Measurements from ENCODE around the gene AQP9. TPM values are rescaled to one million over a fixed set of nuclear protein-coding genes. Genes with fewer than 3 reads are reported as not detected.
"Not testable (repeated sequence)": the region's sequence is repeated elsewhere in the genome, so short reads cannot be mapped to it uniquely, and the experiment has no call there.

The AQP9 gene
- total and polyA plus RNA-seq, 8 donors = 0.05 to 2.5 (median 0.29) TPM

DNA sequence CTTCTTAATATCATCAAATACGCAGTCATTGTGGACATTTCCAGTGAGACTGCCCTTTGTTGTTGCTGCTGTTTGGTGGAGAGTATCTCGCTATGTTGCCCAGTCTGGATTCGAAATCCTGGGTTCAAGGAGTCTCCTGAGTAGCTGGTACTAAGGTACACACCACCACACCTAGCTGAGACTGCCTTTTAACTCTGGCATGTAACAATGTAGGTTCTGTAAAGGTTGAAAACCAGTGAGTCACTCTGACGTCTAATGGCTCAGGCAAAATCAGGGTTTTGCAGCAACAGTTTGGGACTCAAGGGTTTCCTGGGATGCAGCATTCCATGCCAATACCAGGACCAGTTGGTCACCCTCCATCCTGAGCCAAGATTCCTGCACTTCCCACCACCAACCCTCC is 52.2 kb downstream of the AQP9 start:
- no peak overlapping the region for H3K4me3 ChIP-seq
- no peak for TF ChIP-seq CTCF (IDR thresholded peaks at IDR 0.05)
- H3K9me3 ChIP-seq = no peaks in the 10 kb centered on the region
- peaks cover 0 to 8% (median 0%) of the 10 kb centered on the region in 4 donors for H3K27me3 ChIP-seq
- H3K4me1 ChIP-seq = no peaks in the 10 kb centered on the region
- DNase-seq (no peak), ATAC-seq (no peak), FAIRE-seq (no peak)
- H3K36me3 ChIP-seq = no peaks in the 10 kb centered on the region
- 62 to 67% methylated on average over 4 of the region's 4 CpGs for WGBS, 2 donors
- H3K27ac ChIP-seq = no peak overlapping the region
- intact Hi-C loops (cut with DNase I) = no loop called here

DNA sequence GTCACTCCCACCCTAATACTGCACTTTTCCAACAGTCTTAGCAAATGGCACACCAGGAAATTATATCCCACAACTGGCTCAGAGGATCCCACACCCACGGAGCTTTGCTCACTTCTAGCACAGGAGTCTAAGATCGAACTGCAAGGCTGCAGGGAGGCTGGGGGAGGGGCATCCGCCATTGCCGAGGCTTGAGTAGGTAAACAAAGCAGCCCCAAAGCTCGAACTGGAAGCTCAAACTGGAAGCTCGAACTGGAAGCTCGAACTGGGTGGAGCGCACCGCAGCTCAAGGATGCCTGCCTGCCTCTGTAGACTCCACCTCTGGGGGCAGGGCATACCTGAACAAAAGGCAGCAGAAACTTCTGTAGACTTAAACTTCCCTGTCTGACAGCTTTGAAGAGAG is 55.5 kb downstream of the AQP9 start:
- 60 to 71% methylated on average over 9 of the region's 9 CpGs for WGBS, 2 donors
- FAIRE-seq; H3K27ac ChIP-seq; H3K4me3 ChIP-seq; DNase-seq; H3K36me3 ChIP-seq; H3K27me3 ChIP-seq; intact Hi-C loops (cut with DNase I); H3K4me1 ChIP-seq; ATAC-seq; H3K9me3 ChIP-seq: not testable (repeated sequence)

- intact Hi-C loops (cut with DNase I) = no loop called here
- Histone ChIP-seq H3K4me1 (no peaks in the 10 kb centered on the region), H3K27ac (no peak overlapping the region), H3K4me3 (no peak overlapping the region), H3K9me3 (no peaks in the 10 kb centered on the region), H3K36me3 (no peaks in the 10 kb centered on the region), H3K27me3 (no peaks in the 10 kb centered on the region)
- WGBS, 2 donors = 75 to 80% methylated on average over 8 of the region's 8 CpGs
- DNase-seq (no peak), FAIRE-seq (no peak), ATAC-seq (no peak)
- no peak for TF ChIP-seq CTCF (IDR thresholded peaks at IDR 0.05)
Observed at GRCh38 chr15:58200739-58201138, 62.6 kb downstream of the AQP9 start.

DNA sequence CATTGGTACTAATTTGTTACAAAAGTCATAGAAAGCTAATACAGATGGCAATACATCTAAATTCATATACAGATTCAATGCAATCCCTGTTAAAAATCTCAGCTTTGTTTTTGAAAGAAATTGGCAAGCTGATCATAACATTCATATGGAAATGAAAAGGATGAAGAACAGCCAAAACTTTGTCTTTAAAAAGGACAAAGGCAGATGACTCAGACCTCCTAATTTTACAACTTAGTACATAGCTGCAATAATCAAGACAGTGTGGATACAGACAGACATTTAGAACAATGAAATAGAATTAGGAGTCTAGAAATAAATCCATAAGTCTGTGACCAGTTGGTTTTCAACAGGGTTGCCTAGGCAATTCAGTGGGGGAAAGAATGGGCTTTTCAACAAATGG is 63.3 kb downstream of the AQP9 start:
- Histone ChIP-seq H3K4me3 (no peak overlapping the region), H3K36me3 (no peaks in the 10 kb centered on the region), H3K27me3 (no peaks in the 10 kb centered on the region), H3K4me1 (no peaks in the 10 kb centered on the region), H3K27ac (no peak overlapping the region), H3K9me3 (no peaks in the 10 kb centered on the region)
- ATAC-seq (no peak), DNase-seq (no peak), FAIRE-seq (no peak)
- intact Hi-C loops (cut with DNase I) = no loop called here
- TF ChIP-seq CTCF (IDR thresholded peaks at IDR 0.05) = no peak

DNA sequence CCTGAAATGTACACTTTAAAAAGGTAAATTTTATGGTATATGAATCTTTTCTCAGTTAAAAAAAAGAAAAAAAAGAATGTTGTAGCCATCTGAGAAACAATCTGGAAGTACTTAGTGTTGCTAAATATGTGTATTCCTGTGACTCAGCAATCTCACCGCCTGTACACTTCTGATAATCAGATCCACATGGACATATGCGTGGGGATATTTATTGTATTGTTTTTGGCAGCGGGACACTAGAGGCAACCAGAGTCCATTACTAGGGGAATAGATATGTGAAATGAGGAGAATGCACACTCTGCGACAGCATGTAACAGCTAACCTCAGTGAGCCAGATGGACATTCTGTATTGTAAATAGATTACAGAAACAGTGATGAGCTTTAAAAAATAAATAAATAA is 65.4 kb downstream of the AQP9 start:
- no peak for DNase-seq
- FAIRE-seq = no peak
- H3K27me3 ChIP-seq = no peaks in the 10 kb centered on the region
- intact Hi-C loops (cut with DNase I) = no loop called here
- H3K4me3 ChIP-seq = no peak overlapping the region
- no peaks in the 10 kb centered on the region for H3K4me1 ChIP-seq
- no peak for ATAC-seq
- 56 to 71% methylated on average over 4 of the region's 4 CpGs for WGBS, 2 donors
- no peak overlapping the region for H3K27ac ChIP-seq
- no peak for TF ChIP-seq CTCF (IDR thresholded peaks at IDR 0.05)
- no peaks in the 10 kb centered on the region for H3K36me3 ChIP-seq
- no peaks in the 10 kb centered on the region for H3K9me3 ChIP-seq

- FAIRE-seq (no peak), DNase-seq (no peak), ATAC-seq (no peak)
- no peak for TF ChIP-seq CTCF (IDR thresholded peaks at IDR 0.05)
- Histone ChIP-seq H3K4me3 (no peak overlapping the region), H3K27ac (no peak overlapping the region), H3K27me3 (no peaks in the 10 kb centered on the region), H3K9me3 (no peaks in the 10 kb centered on the region), H3K4me1 (no peaks in the 10 kb centered on the region), H3K36me3 (no peaks in the 10 kb centered on the region)
- intact Hi-C loops (cut with DNase I) = no loop called here
- WGBS, 2 donors = 78 to 84% methylated on average over 9 of the region's 9 CpGs
Observed at GRCh38 chr15:58206151-58206550, 68.0 kb downstream of the AQP9 start.

DNA sequence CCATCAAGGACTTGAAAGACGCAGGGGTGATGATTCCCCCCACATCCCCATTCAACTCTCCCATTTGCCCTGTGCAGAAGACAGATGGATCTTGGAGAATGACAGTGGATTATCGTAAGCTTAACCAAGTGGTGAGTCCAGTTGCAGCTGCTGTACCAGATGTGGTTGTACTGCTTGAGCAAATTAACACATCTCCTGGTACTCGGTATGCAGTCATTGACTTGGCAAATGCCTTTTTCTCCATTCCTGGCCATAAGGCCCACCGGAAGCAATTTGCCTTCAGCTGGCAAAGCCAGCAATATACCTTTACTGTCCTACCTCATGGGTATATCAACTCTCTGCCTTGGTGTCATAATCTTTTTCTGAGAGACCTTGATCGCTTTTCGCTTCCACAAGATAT is 70.0 kb downstream of the AQP9 start:
- H3K27ac ChIP-seq; ATAC-seq; H3K36me3 ChIP-seq; DNase-seq; H3K4me1 ChIP-seq; H3K4me3 ChIP-seq; FAIRE-seq; H3K9me3 ChIP-seq; H3K27me3 ChIP-seq; intact Hi-C loops (cut with DNase I): not testable (repeated sequence)
- 92 to 93% methylated on average over 6 of the region's 6 CpGs for WGBS, 2 donors

DNA sequence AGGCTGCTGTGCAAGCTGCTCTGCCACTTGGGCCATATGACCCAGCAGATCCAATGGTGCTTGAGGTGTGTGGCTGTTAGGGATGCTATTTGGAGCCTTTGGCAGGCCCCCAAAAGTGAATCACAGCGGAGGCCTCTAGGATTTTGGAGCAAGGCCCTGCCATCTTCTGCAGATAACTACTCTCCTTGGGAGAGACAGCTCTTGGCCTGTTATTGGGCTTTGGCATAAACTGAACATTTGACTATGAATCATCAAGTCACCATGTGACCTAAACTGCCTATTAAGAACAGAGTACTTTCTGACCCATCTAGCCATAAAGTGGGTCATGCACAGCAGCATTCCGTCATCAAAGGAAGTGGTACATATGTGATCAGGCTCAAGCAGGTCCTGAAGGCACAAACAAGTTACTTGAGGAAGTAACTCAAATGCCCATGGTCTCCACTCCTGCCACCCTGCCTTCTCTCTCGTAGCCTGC is 70.9 kb downstream of the AQP9 start:
- peak in 2 of 4 donors; percentile 18 to 37 for ATAC-seq
- H3K27ac ChIP-seq; H3K4me1 ChIP-seq; H3K9me3 ChIP-seq; FAIRE-seq; DNase-seq; H3K4me3 ChIP-seq; H3K27me3 ChIP-seq; H3K36me3 ChIP-seq; intact Hi-C loops (cut with DNase I): not testable (repeated sequence)
- 89 to 93% methylated on average over 3 of the region's 3 CpGs for WGBS, 2 donors

Measured in pancreas (tissue), 10 donors.